Embryonic facial prominence (tissue), 1 donor: ENCODE data around the gene IER5L.
"Not testable (repeated sequence)": the region's sequence is repeated elsewhere in the genome, so short reads cannot be mapped to it uniquely, and the experiment has no call there.

Experiments
- DNase-seq: peaks from one replicate; pipeline ENCODE4 v3.0.0-alpha.2; 2016; ENCODE audit errors: extremely low spot score

The IER5L gene

GRCh38 chr9:129138476-129139232, 39.4 kb downstream of the IER5L start:
- DNase-seq = no peak

- DNase-seq = no peak
Observed at GRCh38 chr9:129138144-129138462, 40.0 kb downstream of the IER5L start.

GRCh38 chr9:129137292-129138143, 40.5 kb downstream of the IER5L start:
- no peak for DNase-seq

GRCh38 chr9:129136446-129137035, 41.5 kb downstream of the IER5L start:
- DNase-seq = no peak

GRCh38 chr9:129135476-129135875, 42.6 kb downstream of the IER5L start:
- no peak for DNase-seq

- DNase-seq = no peak
Observed at GRCh38 chr9:129133082-129133481, 45.0 kb downstream of the IER5L start.

- DNase-seq = no peak
Observed at GRCh38 chr9:129131300-129132145, 46.5 kb downstream of the IER5L start.

- no peak for DNase-seq
Observed at GRCh38 chr9:129130791-129131190, 47.3 kb downstream of the IER5L start.

GRCh38 chr9:129130271-129130670, 47.8 kb downstream of the IER5L start:
- not testable (repeated sequence) for DNase-seq

GRCh38 chr9:129128689-129129088, 49.4 kb downstream of the IER5L start:
- DNase-seq = no peak

- no peak for DNase-seq
Observed at GRCh38 chr9:129126749-129127618, 51.1 kb downstream of the IER5L start.
